ENCODE results near the gene RAD51B.

Gene RAD51B

DNA sequence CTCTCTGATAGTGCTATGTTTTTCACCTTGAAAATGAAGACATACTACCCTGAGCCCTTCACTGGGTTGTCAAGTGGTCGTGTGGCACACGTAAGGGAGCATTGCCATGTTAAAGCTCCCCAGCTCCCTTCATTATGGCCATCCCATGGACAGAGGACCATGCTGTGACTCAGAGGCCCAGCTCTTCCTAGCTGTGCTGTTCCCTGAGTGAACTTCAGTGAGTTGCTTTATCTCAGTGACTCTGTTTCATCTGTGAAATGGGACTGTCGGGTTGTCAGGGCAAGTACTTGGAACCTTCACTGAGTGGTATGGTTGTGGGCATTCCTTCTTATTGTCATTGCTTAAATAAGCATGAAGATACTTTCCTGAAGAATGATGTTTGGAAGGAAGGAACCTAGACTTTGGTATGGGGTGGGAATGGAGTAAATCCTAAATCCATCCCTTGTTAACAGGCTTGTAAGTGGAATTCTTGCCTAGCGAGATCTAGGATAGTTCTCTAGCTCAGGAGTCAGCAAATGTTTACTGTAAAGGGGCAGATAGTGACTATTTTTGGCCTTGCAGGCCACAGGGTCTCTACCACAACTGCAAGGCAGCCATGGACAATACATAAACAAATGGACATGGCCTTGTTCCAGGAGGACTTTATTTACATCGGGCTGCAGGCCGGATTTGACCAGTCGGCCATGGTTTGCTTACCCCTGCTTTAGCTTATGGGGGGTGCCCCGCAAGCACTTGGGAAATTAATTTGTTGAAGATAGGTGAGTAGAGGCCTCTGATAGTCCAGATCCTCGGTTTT, 689.8 kb downstream of the RAD51B start:
- no peak for DNase-seq (ENCODE audit: low spot score)

GRCh38 chr14:68510201-68511128, 690.9 kb downstream of the RAD51B start:
- no peak for DNase-seq (ENCODE audit: low spot score)

GRCh38 chr14:68511129-68512047, 691.8 kb downstream of the RAD51B start:
- no peak for DNase-seq (ENCODE audit: low spot score)

- DNase-seq (ENCODE audit: low spot score) = no peak
Observed at GRCh38 chr14:68512088-68512487, 692.5 kb downstream of the RAD51B start.

GRCh38 chr14:68513137-68513536, 693.6 kb downstream of the RAD51B start:
- DNase-seq (ENCODE audit: low spot score) = no peak

DNA sequence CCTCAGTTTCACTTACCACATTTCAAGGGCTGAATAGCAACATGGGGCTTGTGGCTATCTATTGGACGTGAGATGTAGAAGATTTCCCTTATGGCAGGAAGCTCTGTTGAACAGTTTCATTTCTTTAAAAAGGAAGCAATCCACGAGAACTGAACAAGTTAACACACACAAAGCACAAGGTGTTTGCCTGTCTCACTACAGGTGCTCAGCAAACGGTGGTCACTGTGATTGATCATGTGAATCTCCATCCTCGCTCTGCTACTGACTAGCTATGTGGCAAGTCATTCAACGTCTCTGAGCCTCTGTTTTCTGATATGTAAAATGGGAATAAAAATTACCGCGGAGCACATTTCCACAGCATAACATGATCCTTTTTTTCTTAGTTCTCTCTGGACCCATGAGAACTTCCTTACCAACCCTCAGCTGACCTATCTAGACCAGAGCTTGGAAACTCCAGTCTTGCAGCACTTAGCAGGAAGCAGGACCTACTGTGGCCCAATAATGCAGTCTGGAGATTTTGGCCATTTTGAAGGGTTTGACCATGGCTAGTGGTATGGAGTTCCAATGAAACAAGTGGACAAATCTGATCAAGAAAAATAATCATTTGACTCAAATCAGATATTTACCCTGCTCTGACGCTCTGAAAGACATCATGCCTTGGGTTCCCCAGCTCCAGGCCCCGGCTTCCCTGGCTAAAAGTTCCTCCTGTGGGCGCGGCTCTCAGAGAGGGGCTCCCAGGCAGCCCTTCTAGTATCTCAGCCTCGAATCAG, 694.4 kb downstream of the RAD51B start:
- DNase-seq (ENCODE audit: low spot score) = no peak

GRCh38 chr14:68514608-68515194, 695.1 kb downstream of the RAD51B start:
- DNase-seq (ENCODE audit: low spot score) = no peak

- no peak for DNase-seq (ENCODE audit: low spot score)
Observed at GRCh38 chr14:68516342-68516741, 696.8 kb downstream of the RAD51B start.

DNA sequence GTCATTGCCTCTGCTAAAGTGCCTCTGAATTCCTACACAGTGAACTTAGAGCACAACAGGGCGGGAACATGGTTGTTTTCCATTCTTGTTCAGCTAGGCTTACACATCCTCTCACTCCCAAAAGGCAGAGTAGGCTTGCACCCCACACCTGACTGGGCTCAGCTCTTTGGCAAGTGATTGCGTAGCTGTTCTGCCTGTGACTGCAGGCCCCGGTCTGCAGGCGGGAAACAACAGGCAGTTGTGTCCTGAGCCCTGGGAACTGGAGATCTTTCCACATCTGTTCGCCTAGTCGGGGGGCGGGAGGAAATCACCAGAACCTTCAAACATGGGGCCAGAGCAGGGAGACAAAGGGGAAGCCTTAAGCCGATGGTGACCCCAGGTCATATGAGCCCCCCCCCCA, 698.6 kb downstream of the RAD51B start:
- DNase-seq (ENCODE audit: low spot score) = no peak

DNA sequence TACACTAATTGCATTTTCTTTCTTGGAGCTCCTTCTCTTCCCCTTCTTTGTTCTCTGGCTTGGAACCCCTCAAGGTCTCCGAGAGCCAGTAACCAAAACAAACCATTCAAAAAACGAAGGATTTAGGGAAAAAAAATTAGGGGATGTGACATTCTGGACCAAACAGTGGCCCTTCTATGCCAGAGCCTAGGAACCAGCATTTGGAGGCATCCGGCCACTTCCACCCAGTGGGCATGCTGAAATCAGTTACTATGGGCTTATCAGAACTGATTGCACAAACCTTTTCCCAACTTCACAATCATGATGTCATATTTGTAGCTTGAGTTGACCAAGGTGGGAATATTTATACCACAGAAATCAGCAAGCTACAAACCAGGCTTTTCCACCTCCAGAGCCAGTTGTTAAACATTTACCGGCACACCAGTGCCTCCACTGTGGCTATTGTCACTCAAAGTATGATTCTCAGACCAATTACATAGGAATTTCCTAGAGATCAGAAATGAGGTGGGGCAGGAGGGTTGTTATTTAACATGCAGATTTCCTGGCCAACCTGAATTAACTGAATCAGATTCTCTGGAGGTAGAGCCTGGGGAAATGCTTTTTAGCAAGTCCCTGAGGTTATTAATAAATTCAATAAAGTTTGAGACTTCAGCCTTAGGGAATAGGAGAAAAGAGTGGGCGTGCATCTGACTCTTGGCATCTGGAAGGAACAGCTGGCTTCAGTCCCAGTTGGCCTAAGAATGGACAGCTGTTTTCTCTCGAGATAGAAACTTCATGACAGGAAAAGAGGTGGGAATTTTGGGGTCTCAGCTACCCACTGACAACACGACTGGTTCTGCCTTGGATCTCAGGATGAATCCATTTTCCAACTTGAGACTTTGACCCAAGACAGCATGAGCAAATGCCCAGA, 699.4 kb downstream of the RAD51B start:
- DNase-seq (ENCODE audit: low spot score) = no peak

GRCh38 chr14:68519671-68520187, 700.1 kb downstream of the RAD51B start:
- no peak for DNase-seq (ENCODE audit: low spot score)

- DNase-seq (ENCODE audit: low spot score) = no peak
Observed at GRCh38 chr14:68520637-68521556, 701.3 kb downstream of the RAD51B start.

DNA sequence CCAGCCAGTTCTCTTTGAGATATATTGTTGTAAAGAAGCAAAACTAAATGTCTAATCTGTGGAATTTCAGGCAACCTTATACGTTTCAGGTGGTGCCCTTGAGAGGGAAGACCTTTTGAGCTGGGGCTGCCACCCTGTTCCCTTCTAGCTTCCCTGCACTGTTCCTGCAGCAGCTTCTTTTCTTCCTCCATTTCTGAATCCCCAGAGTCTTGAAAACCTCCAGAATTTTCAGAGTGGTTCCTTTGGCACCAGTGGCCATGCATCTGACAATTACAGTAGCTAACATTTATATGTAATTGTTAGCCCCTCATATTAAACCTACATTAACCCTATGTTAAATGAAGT, 702.0 kb downstream of the RAD51B start:
- no peak for DNase-seq (ENCODE audit: low spot score)

- DNase-seq (ENCODE audit: low spot score) = no peak
Observed at GRCh38 chr14:68521961-68522509, 702.5 kb downstream of the RAD51B start.

GRCh38 chr14:68522510-68523325, 703.1 kb downstream of the RAD51B start:
- DNase-seq (ENCODE audit: low spot score) = no peak

DNA sequence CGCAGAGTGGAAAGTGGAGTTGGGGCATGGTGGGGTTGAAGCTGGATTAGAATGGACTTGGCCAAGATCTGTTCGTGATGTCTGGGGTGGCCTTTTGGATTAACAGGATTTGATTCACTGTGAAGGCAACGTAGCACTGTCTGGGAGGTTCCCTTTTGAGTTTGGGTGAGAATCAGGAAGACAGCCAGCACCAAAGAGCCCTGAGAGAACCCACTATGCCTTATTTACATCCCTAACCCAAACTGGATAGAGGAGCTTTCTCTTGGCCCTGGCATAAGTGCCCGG, 703.7 kb downstream of the RAD51B start:
- DNase-seq (ENCODE audit: low spot score) = no peak

DNA sequence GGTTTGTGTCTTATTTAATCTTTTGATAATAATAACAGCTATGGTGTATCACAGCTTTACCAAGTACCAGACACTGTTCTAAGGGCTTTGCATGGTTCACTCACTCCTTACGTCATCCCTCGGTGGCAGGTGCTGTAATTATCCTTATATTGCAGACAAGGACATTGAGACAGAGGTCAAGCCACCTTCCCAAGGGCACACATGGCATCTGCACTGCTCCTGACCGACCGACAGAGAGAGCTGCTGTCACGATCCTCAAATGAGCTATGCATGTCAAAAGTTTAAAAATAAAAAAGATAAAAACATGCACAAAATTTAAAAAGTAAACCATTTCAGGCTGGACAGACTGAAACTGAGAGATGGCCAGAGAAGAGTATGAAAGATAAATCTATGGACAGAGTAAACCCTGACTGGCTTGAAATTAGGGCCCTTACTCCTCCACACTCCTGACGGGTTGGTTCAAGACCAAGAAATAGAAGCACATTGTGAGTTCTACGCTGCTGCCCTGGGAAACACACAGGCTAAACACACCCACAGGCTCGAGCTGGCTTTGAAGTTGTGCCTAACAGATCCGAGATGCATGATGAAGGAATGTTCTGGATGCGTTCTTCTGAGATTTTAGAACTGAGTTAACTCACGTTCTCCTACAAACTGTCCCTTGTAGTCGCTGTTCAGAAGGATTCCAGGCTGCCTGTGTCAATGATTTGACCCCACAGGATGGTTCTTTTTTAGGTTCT, 704.6 kb downstream of the RAD51B start:
- DNase-seq (ENCODE audit: low spot score) = no peak

Measured in globus pallidus (tissue), 1 donor.